ENCODE data around the gene GPS1. TPM values are rescaled to one million over a fixed set of nuclear protein-coding genes. Genes with fewer than 3 reads are reported as not detected.

Gene GPS1
- polyA plus RNA-seq, 2 donors = 61.7 to 65.8 TPM

GRCh38 chr17:82025401-82026107 is 26.1 kb upstream of the GPS1 start:
- H3K9me3 ChIP-seq (ENCODE audit: control insufficient read depth in 2 of 2, insufficient read depth in 1 of 2, low read depth in 1 of 2, low read length in 1 of 2) = no peaks in the 10 kb centered on the region
- 94% methylated on average over 25 of the region's 25 CpGs for WGBS, 2 donors
- H3K36me3 ChIP-seq (ENCODE audit: control insufficient read depth in 2 of 2, insufficient read depth in 2 of 2, low read length in 1 of 2) = peaks cover 0 to 17% of the 10 kb centered on the region in 2 donors
- no peak overlapping the region for H3K4me3 ChIP-seq (ENCODE audit: low read depth in 1 of 2, low read length in 2 of 2)
- no peaks in the 10 kb centered on the region for H3K27me3 ChIP-seq (ENCODE audit: control insufficient read depth in 1 of 2, insufficient read depth in 2 of 2, low read length in 2 of 2)
- peaks cover 6 to 32% of the 10 kb centered on the region in 2 donors for H3K4me1 ChIP-seq (ENCODE audit: control insufficient read depth in 2 of 2, insufficient read depth in 2 of 2, low read length in 1 of 2)
- no peak overlapping the region for H3K27ac ChIP-seq (ENCODE audit: low read depth in 2 of 2, low read length in 1 of 2)

- Histone ChIP-seq H3K36me3 (ENCODE audit: control insufficient read depth in 2 of 2, insufficient read depth in 2 of 2, low read length in 1 of 2) (peaks cover 0 to 17% of the 10 kb centered on the region in 2 donors), H3K27ac (ENCODE audit: low read depth in 2 of 2, low read length in 1 of 2) (no peak overlapping the region), H3K9me3 (ENCODE audit: control insufficient read depth in 2 of 2, insufficient read depth in 1 of 2, low read depth in 1 of 2, low read length in 1 of 2) (no peaks in the 10 kb centered on the region), H3K4me3 (ENCODE audit: low read depth in 1 of 2, low read length in 2 of 2) (no peak overlapping the region), H3K27me3 (ENCODE audit: control insufficient read depth in 1 of 2, insufficient read depth in 2 of 2, low read length in 2 of 2) (no peaks in the 10 kb centered on the region), H3K4me1 (ENCODE audit: control insufficient read depth in 2 of 2, insufficient read depth in 2 of 2, low read length in 1 of 2) (peaks cover 7 to 23% of the 10 kb centered on the region in 2 donors)
- 93% methylated on average over 13 of the region's 13 CpGs for WGBS, 2 donors
Observed at GRCh38 chr17:82028246-82028645, 23.5 kb upstream of the GPS1 start.

- WGBS, 2 donors = 93 to 97% methylated on average over 9 of the region's 9 CpGs
- Histone ChIP-seq H3K4me1 (ENCODE audit: control insufficient read depth in 2 of 2, insufficient read depth in 2 of 2, low read length in 1 of 2) (peaks cover 7 to 18% of the 10 kb centered on the region in 2 donors), H3K4me3 (ENCODE audit: low read depth in 1 of 2, low read length in 2 of 2) (no peak overlapping the region), H3K27me3 (ENCODE audit: control insufficient read depth in 1 of 2, insufficient read depth in 2 of 2, low read length in 2 of 2) (no peaks in the 10 kb centered on the region), H3K9me3 (ENCODE audit: control insufficient read depth in 2 of 2, insufficient read depth in 1 of 2, low read depth in 1 of 2, low read length in 1 of 2) (no peaks in the 10 kb centered on the region), H3K36me3 (ENCODE audit: control insufficient read depth in 2 of 2, insufficient read depth in 2 of 2, low read length in 1 of 2) (peaks cover 0 to 17% of the 10 kb centered on the region in 2 donors), H3K27ac (ENCODE audit: low read depth in 2 of 2, low read length in 1 of 2) (no peak overlapping the region)
Observed at GRCh38 chr17:82028966-82029365, 22.7 kb upstream of the GPS1 start.

- no peaks in the 10 kb centered on the region for H3K27me3 ChIP-seq (ENCODE audit: control insufficient read depth in 1 of 2, insufficient read depth in 2 of 2, low read length in 2 of 2)
- peaks cover 0 to 17% of the 10 kb centered on the region in 2 donors for H3K36me3 ChIP-seq (ENCODE audit: control insufficient read depth in 2 of 2, insufficient read depth in 2 of 2, low read length in 1 of 2)
- H3K4me1 ChIP-seq (ENCODE audit: control insufficient read depth in 2 of 2, insufficient read depth in 2 of 2, low read length in 1 of 2) = peaks cover 7 to 15% of the 10 kb centered on the region in 2 donors
- 82 to 89% methylated on average over 16 of the region's 16 CpGs for whole genome bisulfite sequencing, 2 donors
- no peaks in the 10 kb centered on the region for H3K9me3 ChIP-seq (ENCODE audit: control insufficient read depth in 2 of 2, insufficient read depth in 1 of 2, low read depth in 1 of 2, low read length in 1 of 2)
- H3K27ac ChIP-seq (ENCODE audit: low read depth in 2 of 2, low read length in 1 of 2) = no peak overlapping the region
- H3K4me3 ChIP-seq (ENCODE audit: low read depth in 1 of 2, low read length in 2 of 2) = no peak overlapping the region
Observed at GRCh38 chr17:82029391-82029790, 22.3 kb upstream of the GPS1 start.

GRCh38 chr17:82029990-82030469 is 21.7 kb upstream of the GPS1 start:
- H3K36me3 ChIP-seq (ENCODE audit: control insufficient read depth in 2 of 2, insufficient read depth in 2 of 2, low read length in 1 of 2) = peaks cover 0 to 17% of the 10 kb centered on the region in 2 donors
- H3K4me3 ChIP-seq (ENCODE audit: low read depth in 1 of 2, low read length in 2 of 2) = no peak overlapping the region

GRCh38 chr17:82030470-82031302 is 21.0 kb upstream of the GPS1 start:
- Histone ChIP-seq H3K27ac (ENCODE audit: low read depth in 2 of 2, low read length in 1 of 2) (peak overlapping the region; percentile 61 to 84), H3K9me3 (ENCODE audit: control insufficient read depth in 2 of 2, insufficient read depth in 1 of 2, low read depth in 1 of 2, low read length in 1 of 2) (no peaks in the 10 kb centered on the region), H3K4me3 (ENCODE audit: low read depth in 1 of 2, low read length in 2 of 2) (peak overlapping the region; percentile 38 to 47), H3K27me3 (ENCODE audit: control insufficient read depth in 1 of 2, insufficient read depth in 2 of 2, low read length in 2 of 2) (no peaks in the 10 kb centered on the region), H3K4me1 (ENCODE audit: control insufficient read depth in 2 of 2, insufficient read depth in 2 of 2, low read length in 1 of 2) (peaks cover 7 to 15% of the 10 kb centered on the region in 2 donors), H3K36me3 (ENCODE audit: control insufficient read depth in 2 of 2, insufficient read depth in 2 of 2, low read length in 1 of 2) (peaks cover 3 to 16% of the 10 kb centered on the region in 2 donors)
- WGBS, 2 donors = 1% methylated on average over 91 to 94 of the region's 94 CpGs

More at GRCh38 chr17:82029990-82030469, 21.7 kb upstream of the GPS1 start:
- WGBS, 2 donors = 61 to 62% methylated on average over 31 of the region's 31 CpGs
- Histone ChIP-seq H3K27me3 (ENCODE audit: control insufficient read depth in 1 of 2, insufficient read depth in 2 of 2, low read length in 2 of 2) (no peaks in the 10 kb centered on the region), H3K9me3 (ENCODE audit: control insufficient read depth in 2 of 2, insufficient read depth in 1 of 2, low read depth in 1 of 2, low read length in 1 of 2) (no peaks in the 10 kb centered on the region), H3K27ac (ENCODE audit: low read depth in 2 of 2, low read length in 1 of 2) (no peak overlapping the region), H3K4me1 (ENCODE audit: control insufficient read depth in 2 of 2, insufficient read depth in 2 of 2, low read length in 1 of 2) (peaks cover 7 to 15% of the 10 kb centered on the region in 2 donors)

- WGBS, 2 donors = 1 to 2% methylated on average over 15 to 96 of the region's 96 CpGs
- H3K27ac ChIP-seq (ENCODE audit: low read depth in 2 of 2, low read length in 1 of 2) = peak within 1 kb of the TSS; percentile 61 to 84
- H3K4me1 ChIP-seq (ENCODE audit: control insufficient read depth in 2 of 2, insufficient read depth in 2 of 2, low read length in 1 of 2) = peaks cover 13 to 22% of the 10 kb centered on the region in 2 donors
- no peaks in the 10 kb centered on the region for H3K9me3 ChIP-seq (ENCODE audit: control insufficient read depth in 2 of 2, insufficient read depth in 1 of 2, low read depth in 1 of 2, low read length in 1 of 2)
- peaks cover 3 to 14% of the 10 kb centered on the region in 2 donors for H3K36me3 ChIP-seq (ENCODE audit: control insufficient read depth in 2 of 2, insufficient read depth in 2 of 2, low read length in 1 of 2)
- H3K27me3 ChIP-seq (ENCODE audit: control insufficient read depth in 1 of 2, insufficient read depth in 2 of 2, low read length in 2 of 2) = no peaks in the 10 kb centered on the region
- peak within 1 kb of the TSS; percentile 38 to 47 for H3K4me3 ChIP-seq (ENCODE audit: low read depth in 1 of 2, low read length in 2 of 2)
Observed at GRCh38 chr17:82031303-82031884, 20.3 kb upstream of the GPS1 start, which contains the start of gene RAC3. TSS of gene RAC3 (plus strand) at chr17:82031678. CDS start at chr17:82031762, 84 bp downstream.

GRCh38 chr17:82031885-82032627 is 19.6 kb upstream of the GPS1 start:
- no peaks in the 10 kb centered on the region for H3K27me3 ChIP-seq (ENCODE audit: control insufficient read depth in 1 of 2, insufficient read depth in 2 of 2, low read length in 2 of 2)
- H3K9me3 ChIP-seq (ENCODE audit: control insufficient read depth in 2 of 2, insufficient read depth in 1 of 2, low read depth in 1 of 2, low read length in 1 of 2) = no peaks in the 10 kb centered on the region
- H3K27ac ChIP-seq (ENCODE audit: low read depth in 2 of 2, low read length in 1 of 2) = no peak overlapping the region
- peaks cover 17 to 26% of the 10 kb centered on the region in 2 donors for H3K4me1 ChIP-seq (ENCODE audit: control insufficient read depth in 2 of 2, insufficient read depth in 2 of 2, low read length in 1 of 2)
- H3K4me3 ChIP-seq (ENCODE audit: low read depth in 1 of 2, low read length in 2 of 2) = peak overlapping the region; percentile 14 to 38
- peaks cover 3 to 12% of the 10 kb centered on the region in 2 donors for H3K36me3 ChIP-seq (ENCODE audit: control insufficient read depth in 2 of 2, insufficient read depth in 2 of 2, low read length in 1 of 2)
- 9 to 12% methylated on average over 39 to 59 of the region's 59 CpGs for WGBS, 2 donors
